SK-N-SH (cell line): ENCODE measurements around the gene CARD18. TPM values are rescaled to one million over a fixed set of nuclear protein-coding genes. Genes with fewer than 3 reads are reported as not detected.
A peak's percentile ranks its signal among the peaks of the same experiment; 100 is the strongest.

ENCODE experiments used
- CTCF ChIA-PET: fragments of 300-600, 350-600 bp; formaldehyde crosslinking; extraction: SDS; loops from one replicate; lab custom pipeline; 2021; lab: Yijun Ruan, JAX
- POLR2A ChIA-PET: fragments of 350-600 bp; sonication (Branson Sonifier 250); formaldehyde crosslinking; extraction: SDS; loops from one replicate; lab custom pipeline; 2020; ENCODE audit warnings: antibody characterized with exemption, inconsistent platforms; lab: Yijun Ruan, JAX
- DNase-seq: peaks from one replicate; pipeline ENCODE4 v3.0.0; 2012
- H2AFZ ChIP-seq: fragments of 200-600 bp; sonication (generic); 2 replicates; pipeline ENCODE4 v1.8.1; 2016; ENCODE audit warnings: antibody characterized with exemption, mild to moderate bottlenecking, low read depth
- H3F3A ChIP-seq: fragments of 200-600 bp; sonication (generic); replicated peaks from 2 replicates; pipeline ENCODE3; 2016; ENCODE audit warnings: antibody characterized with exemption, mild to moderate bottlenecking; ENCODE audit not compliant: insufficient read depth
- H3K27ac ChIP-seq, 2 experiments: fragments of 200-500 bp in 1 of 2; fragments of 200-600 bp in 1 of 2; sonication (Bioruptor generic) in 1 of 2; sonication (generic), shearing (Covaris generic) in 1 of 2; 2 replicates each; pipeline versions ENCODE4 v1.5.1 to v1.6.1; 2014 to 2016; ENCODE audit warnings: low read depth in 2 of 2, inconsistent platforms in 1 of 2, low read length in 1 of 2, mild to moderate bottlenecking in 1 of 2, mixed read lengths in 1 of 2
- H3K27me3 ChIP-seq: fragments of 200-600 bp; sonication (generic), shearing (Covaris generic); 2 replicates; pipeline ENCODE4 v1.6.1; 2016; ENCODE audit warnings: mixed run types; ENCODE audit not compliant: insufficient read depth
- H3K36me3 ChIP-seq, 2 experiments: fragments of 200-500 bp in 1 of 2; fragments of 200-600 bp in 1 of 2; sonication (Bioruptor generic) in 1 of 2; sonication (generic) in 1 of 2; replicated peaks in 1 of 2; 2 replicates each; pipeline versions ENCODE3 to v1.5.1; 2014 to 2016; ENCODE audit warnings: low read length in 1 of 2, mild to moderate bottlenecking in 1 of 2; ENCODE audit not compliant: insufficient read depth in 2 of 2, control insufficient read depth in 1 of 2
- H3K4me1 ChIP-seq, 2 experiments: fragments of 200-500 bp in 1 of 2; fragments of 200-600 bp in 1 of 2; sonication (Bioruptor generic) in 1 of 2; sonication (generic), shearing (Covaris generic) in 1 of 2; 2 replicates each; pipeline versions ENCODE4 v1.5.1 to v1.6.1; 2014 to 2016; ENCODE audit warnings: low read depth in 1 of 2, low read length in 1 of 2, mixed run types in 1 of 2; ENCODE audit not compliant: insufficient read depth in 2 of 2, control insufficient read depth in 1 of 2
- H3K4me2 ChIP-seq: fragments of 200-600 bp; sonication (generic), shearing (Covaris generic); 2 replicates; pipeline ENCODE4 v1.6.1; 2017; ENCODE audit warnings: mixed run types
- H3K4me3 ChIP-seq, 2 experiments: fragments of 200-500 bp in 1 of 2; fragments of 200-600 bp in 1 of 2; sonication (Bioruptor generic) in 1 of 2; sonication (generic), shearing (Covaris generic) in 1 of 2; 2 replicates each; pipeline versions ENCODE4 v1.5.1 to v1.8.1; 2014 to 2016; ENCODE audit warnings: low read depth in 2 of 2, inconsistent platforms in 1 of 2, low read length in 1 of 2, mild to moderate bottlenecking in 1 of 2, mixed read lengths in 1 of 2, moderate library complexity in 1 of 2
- H3K79me2 ChIP-seq: fragments of 200-600 bp; sonication (generic); 2 replicates; pipeline ENCODE4 v1.8.1; 2017; ENCODE audit warnings: mild to moderate bottlenecking; ENCODE audit not compliant: insufficient read depth
- H3K9ac ChIP-seq: fragments of 200-600 bp; sonication (generic); 2 replicates; pipeline ENCODE4 v1.6.1; 2017; ENCODE audit warnings: mixed run types
- H3K9me2 ChIP-seq: fragments of 200-600 bp; sonication (generic); 2 replicates; pipeline ENCODE4 v1.6.1; 2017; ENCODE audit warnings: mixed run types
- H3K9me3 ChIP-seq: fragments of 200-600 bp; sonication (generic); 2 replicates; pipeline ENCODE4 v1.6.1; 2017; ENCODE audit warnings: mixed run types, mild to moderate bottlenecking, moderate library complexity
- H4K20me1 ChIP-seq: fragments of 200-600 bp; sonication (generic); 2 replicates; pipeline ENCODE4 v1.6.1; 2017; ENCODE audit warnings: mild to moderate bottlenecking, mixed run types; ENCODE audit not compliant: insufficient read depth
- CHD2 ChIP-seq: fragments of 150-350 bp; IDR thresholded peaks from 2 replicates; pipeline ENCODE4 v1.6.1; 2018; ENCODE audit warnings: low read length; ENCODE audit not compliant: partially characterized antibody
- EP300 ChIP-seq, 2 experiments: IDR thresholded peaks; 2 replicates each; pipeline versions ENCODE4 v1.4.0 to v1.6.1; 2012; ENCODE audit warnings: borderline replicate concordance in 1 of 2, low read depth in 1 of 2, low read length in 1 of 2
- EZH2phosphoT487 ChIP-seq: fragments of 200-600 bp; sonication (generic); IDR thresholded peaks from 2 replicates; pipeline ENCODE4 v1.6.1; 2017; ENCODE audit warnings: low read depth, mixed run types, mild to moderate bottlenecking, antibody characterized with exemption, moderate library complexity, borderline replicate concordance
- FOSL2 ChIP-seq: IDR thresholded peaks from 2 replicates; pipeline ENCODE4 v1.4.0; 2012; ENCODE audit warnings: low read depth, mild to moderate bottlenecking, moderate library complexity, borderline replicate concordance
- JUND ChIP-seq: IDR thresholded peaks from 2 replicates; pipeline ENCODE4 v1.4.0; 2012
- MEF2A ChIP-seq: IDR thresholded peaks from 2 replicates; pipeline ENCODE4 v1.4.0; 2012; ENCODE audit warnings: low read depth, borderline replicate concordance
- MXI1 ChIP-seq: IDR thresholded peaks from 2 replicates; pipeline ENCODE4 v1.6.1; 2012; ENCODE audit warnings: mild to moderate bottlenecking, low read depth, low read length, improper control_type of control experiment
- NFIC ChIP-seq: IDR thresholded peaks from 2 replicates; pipeline ENCODE4 v1.4.0; 2012; ENCODE audit warnings: borderline replicate concordance
- POLR2AphosphoS5 ChIP-seq: IDR thresholded peaks from 2 replicates; pipeline ENCODE4 v1.6.1; 2012; ENCODE audit warnings: low read depth, low read length
- RAD21 ChIP-seq: IDR thresholded peaks from 2 replicates; pipeline ENCODE4 v1.6.1; 2012; ENCODE audit warnings: mild to moderate bottlenecking, low read length
- RCOR1 ChIP-seq: fragments of 150-350 bp; IDR thresholded peaks from 2 replicates; pipeline ENCODE4 v1.6.1; 2017; ENCODE audit warnings: antibody characterized with exemption, low read length
- RFX5 ChIP-seq: IDR thresholded peaks from 2 replicates; pipeline ENCODE4 v1.6.1; 2012; ENCODE audit warnings: mild to moderate bottlenecking, improper control_type of control experiment, low read length
- RXRA ChIP-seq: IDR thresholded peaks from 2 replicates; pipeline ENCODE4 v1.4.0; 2012; ENCODE audit warnings: low read depth, mild to moderate bottlenecking, borderline replicate concordance
- SMC3 ChIP-seq: IDR thresholded peaks from 2 replicates; pipeline ENCODE4 v1.6.1; 2012; ENCODE audit warnings: low read depth, low read length, improper control_type of control experiment
- TCF12 ChIP-seq: IDR thresholded peaks from 2 replicates; pipeline ENCODE4 v1.4.0; 2012
- TEAD4 ChIP-seq: IDR thresholded peaks from 2 replicates; pipeline ENCODE4 v1.4.0; 2012; ENCODE audit warnings: mild to moderate bottlenecking, borderline replicate concordance; ENCODE audit not compliant: insufficient read depth
- polyA plus RNA-seq, 3 experiments: library from polyadenylated mRNA; depleted of rRNA; stranded (reverse); fragments of >200 nt; gene quantifications; 2 replicates each; pipeline ENCODE4 v1.2.3, GENCODE V29; 2012
- TF ChIP-seq, protein P1 (sequence below): fragments of 150-350 bp; IDR thresholded peaks from 2 replicates; pipeline ENCODE4 v1.6.1; 2016; ENCODE audit warnings: mild to moderate bottlenecking, low read depth, low read length
- TF ChIP-seq, protein P2 (sequence below): fragments of 150-350 bp; IDR thresholded peaks from 2 replicates; pipeline ENCODE4 v1.6.1; 2017; ENCODE audit warnings: antibody characterized with exemption, low read length, low read depth, borderline replicate concordance
- TF ChIP-seq, protein P3 (sequence below): IDR thresholded peaks from 2 replicates; pipeline ENCODE4; 2012

The CARD18 gene
- polyA plus RNA-seq, 1 of the 3 experiments (the other 2 are of a cell fraction): not detected

DNA sequence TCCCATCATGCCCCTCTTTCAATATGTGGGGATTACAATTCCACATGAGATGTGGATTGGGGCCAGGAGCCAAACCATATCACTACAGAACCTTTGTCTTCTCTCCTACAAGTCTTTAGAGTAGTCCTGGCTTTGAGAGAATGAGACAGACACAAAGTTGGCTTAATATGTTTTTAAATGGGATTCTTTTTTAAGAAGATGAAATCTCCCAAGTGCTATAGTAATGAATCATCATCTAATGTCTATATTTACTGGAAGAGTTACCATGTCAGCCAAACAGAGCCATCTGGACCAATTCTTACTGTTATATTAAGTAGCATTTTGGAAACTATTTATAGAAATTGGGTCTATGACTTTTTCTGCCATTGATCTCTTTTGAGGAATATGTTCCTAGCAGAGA, 38.1 kb upstream of the CARD18 start:
- peaks cover 16% of the 10 kb centered on the region for H3F3A ChIP-seq
- peak overlapping the region in 1 of 2 experiments; percentile 94; a peak in 2 of 4 replicates for H3K27ac ChIP-seq
- TF ChIP-seq RCOR1 (no peak), RXRA (0 out of 2 replicates have a peak, but pooled peaks have one; percentile 16), EZH2phosphoT487 (no peak), EP300 (IDR thresholded peaks at IDR 0.05; ENCODE audit: borderline replicate concordance in 1 of 2, low read depth in 1 of 2, low read length in 1 of 2) (peak in 1 of 2 experiments; percentile 47; a peak in 1 of 4 replicates), TEAD4 (peak; percentile 46; the same call in 1 of the 2 replicates), POLR2AphosphoS5 (no peak), NFIC (0 out of 2 replicates have a peak, but pooled peaks have one; percentile 28), TCF12 (peak; percentile 76), SMC3 (no peak), RAD21 (no peak), RFX5 (no peak), CHD2 (no peak), JUND (peak; percentile 62), MEF2A (peak; percentile 90), MXI1 (no peak), FOSL2 (peak; percentile 64)
- TF ChIP-seq, protein P1, sequence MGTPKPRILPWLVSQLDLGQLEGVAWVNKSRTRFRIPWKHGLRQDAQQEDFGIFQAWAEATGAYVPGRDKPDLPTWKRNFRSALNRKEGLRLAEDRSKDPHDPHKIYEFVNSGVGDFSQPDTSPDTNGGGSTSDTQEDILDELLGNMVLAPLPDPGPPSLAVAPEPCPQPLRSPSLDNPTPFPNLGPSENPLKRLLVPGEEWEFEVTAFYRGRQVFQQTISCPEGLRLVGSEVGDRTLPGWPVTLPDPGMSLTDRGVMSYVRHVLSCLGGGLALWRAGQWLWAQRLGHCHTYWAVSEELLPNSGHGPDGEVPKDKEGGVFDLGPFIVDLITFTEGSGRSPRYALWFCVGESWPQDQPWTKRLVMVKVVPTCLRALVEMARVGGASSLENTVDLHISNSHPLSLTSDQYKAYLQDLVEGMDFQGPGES: no peak
- TF ChIP-seq, protein P2, sequence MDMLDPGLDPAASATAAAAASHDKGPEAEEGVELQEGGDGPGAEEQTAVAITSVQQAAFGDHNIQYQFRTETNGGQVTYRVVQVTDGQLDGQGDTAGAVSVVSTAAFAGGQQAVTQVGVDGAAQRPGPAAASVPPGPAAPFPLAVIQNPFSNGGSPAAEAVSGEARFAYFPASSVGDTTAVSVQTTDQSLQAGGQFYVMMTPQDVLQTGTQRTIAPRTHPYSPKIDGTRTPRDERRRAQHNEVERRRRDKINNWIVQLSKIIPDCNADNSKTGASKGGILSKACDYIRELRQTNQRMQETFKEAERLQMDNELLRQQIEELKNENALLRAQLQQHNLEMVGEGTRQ: no peak
- TF ChIP-seq, protein P3, sequence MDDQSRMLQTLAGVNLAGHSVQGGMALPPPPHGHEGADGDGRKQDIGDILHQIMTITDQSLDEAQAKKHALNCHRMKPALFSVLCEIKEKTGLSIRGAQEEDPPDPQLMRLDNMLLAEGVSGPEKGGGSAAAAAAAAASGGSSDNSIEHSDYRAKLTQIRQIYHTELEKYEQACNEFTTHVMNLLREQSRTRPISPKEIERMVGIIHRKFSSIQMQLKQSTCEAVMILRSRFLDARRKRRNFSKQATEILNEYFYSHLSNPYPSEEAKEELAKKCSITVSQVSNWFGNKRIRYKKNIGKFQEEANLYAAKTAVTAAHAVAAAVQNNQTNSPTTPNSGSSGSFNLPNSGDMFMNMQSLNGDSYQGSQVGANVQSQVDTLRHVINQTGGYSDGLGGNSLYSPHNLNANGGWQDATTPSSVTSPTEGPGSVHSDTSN: peak; percentile 48; the same call in 1 of the 2 replicates
- peak overlapping the region; percentile 7 for H2AFZ ChIP-seq
- H4K20me1 ChIP-seq: no peaks in the 10 kb centered on the region
- no peaks in the 10 kb centered on the region; the same call in 1 of the 2 replicates for H3K9me2 ChIP-seq
- no peak for DNase-seq
- ChIA-PET POLR2A (no interaction called here), CTCF (no interaction called here)
- H3K4me2 ChIP-seq: peak overlapping the region; percentile 4; the same call in 1 of the 2 replicates
- no peaks in the 10 kb centered on the region for H3K27me3 ChIP-seq
- no peak overlapping the region for H3K4me3 ChIP-seq
- H3K9ac ChIP-seq: peak overlapping the region; percentile 42; the same call in 1 of the 2 replicates
- no peaks in the 10 kb centered on the region for H3K9me3 ChIP-seq
- peaks cover 0 to 5% of the 10 kb centered on the region in 2 experiments; a peak in 2 of 4 replicates for H3K4me1 ChIP-seq
- H3K79me2 ChIP-seq: no peaks in the 10 kb centered on the region
- peaks cover 0 to 4% of the 10 kb centered on the region in 2 experiments for H3K36me3 ChIP-seq
